Measurements from ENCODE around the gene WNT2B. TPM values are rescaled to one million over a fixed set of nuclear protein-coding genes. Genes with fewer than 3 reads are reported as not detected.

The WNT2B gene
- polyA plus RNA-seq, 1 of the 3 experiments (the other 2 are of a cell fraction) = 4.3 TPM

GRCh38 chr1:112533029-112533428 is 24.3 kb downstream of the WNT2B start (continued):
- TF ChIP-seq TAF1 (IDR thresholded peaks at IDR 0.05; ENCODE audit: borderline replicate concordance, low read depth, low read length) = no peak
- TF ChIP-seq MXI1 (IDR thresholded peaks at IDR 0.05; ENCODE audit: low read depth, low read length) = no peak
- TF ChIP-seq EZH2phosphoT487 (IDR thresholded peaks at IDR 0.05; ENCODE audit: borderline replicate concordance, low read depth) = no peak
- no peak for TF ChIP-seq IRF3 (IDR thresholded peaks at IDR 0.05; ENCODE audit: low read depth, low read length)
- no peak for TF ChIP-seq REST (IDR thresholded peaks at IDR 0.05; ENCODE audit: low read depth, low read length)
- TF ChIP-seq RXRA (IDR thresholded peaks at IDR 0.05; ENCODE audit: borderline replicate concordance, low read depth) = no peak
- no peak for TF ChIP-seq USF2 (IDR thresholded peaks at IDR 0.05; ENCODE audit: borderline replicate concordance, low read depth, low read length)
- no peak for TF ChIP-seq MEF2A (IDR thresholded peaks at IDR 0.05; ENCODE audit: borderline replicate concordance, low read depth)
- TF ChIP-seq TEAD4 (IDR thresholded peaks at IDR 0.05; ENCODE audit: borderline replicate concordance, insufficient read depth) = 0 out of 2 replicates have a peak, but pooled peaks have one; percentile 22
- no peak for TF ChIP-seq ZBTB33 (IDR thresholded peaks at IDR 0.05; ENCODE audit: borderline replicate concordance, low read depth)
- TF ChIP-seq SMC3 (IDR thresholded peaks at IDR 0.05; ENCODE audit: low read depth, low read length) = no peak
- TF ChIP-seq ELF1 (IDR thresholded peaks at IDR 0.05) = no peak
- no peak for TF ChIP-seq MAX (IDR thresholded peaks at IDR 0.05; ENCODE audit: low read depth)
